ENCODE results near the gene FLYWCH2. TPM values are rescaled to one million over a fixed set of nuclear protein-coding genes. Genes with fewer than 3 reads are reported as not detected.
A peak's percentile ranks its signal among the peaks of the same experiment; 100 is the strongest.

FLYWCH2 gene
- total RNA-seq, 1 donor from 2014 or later = 72.2 TPM

- peak; percentile 38 for DNase-seq
Observed at GRCh38 chr16:2883458-2883908, 468 bp downstream of the FLYWCH2 start.

- DNase-seq = no peak
Observed at GRCh38 chr16:2884041-2884451, 1.0 kb downstream of the FLYWCH2 start.

- DNase-seq = no peak
Observed at GRCh38 chr16:2894231-2894630, 11.2 kb downstream of the FLYWCH2 start.

- DNase-seq = no peak
Observed at GRCh38 chr16:2895813-2896212, 12.8 kb downstream of the FLYWCH2 start.

GRCh38 chr16:2896480-2897010 is 13.5 kb downstream of the FLYWCH2 start:
- DNase-seq = no peak

- DNase-seq = no peak
Observed at GRCh38 chr16:2897110-2897509, 14.1 kb downstream of the FLYWCH2 start.

- no peak for DNase-seq
Observed at GRCh38 chr16:2898831-2899563, 16.0 kb downstream of the FLYWCH2 start.

- no peak for DNase-seq
Observed at GRCh38 chr16:2899564-2900072, 16.6 kb downstream of the FLYWCH2 start.

GRCh38 chr16:2900526-2901075 is 17.6 kb downstream of the FLYWCH2 start:
- DNase-seq = no peak

GRCh38 chr16:2902337-2903130 is 19.5 kb downstream of the FLYWCH2 start:
- DNase-seq = no peak

- DNase-seq = peak; percentile 93
Observed at GRCh38 chr16:2904100-2904921, 21.3 kb downstream of the FLYWCH2 start.

- DNase-seq = no peak
Observed at GRCh38 chr16:2904922-2905240, 21.9 kb downstream of the FLYWCH2 start.

GRCh38 chr16:2905241-2905987 is 22.4 kb downstream of the FLYWCH2 start:
- peak; percentile 100 for DNase-seq

- DNase-seq = no peak
Observed at GRCh38 chr16:2905988-2906387, 23.0 kb downstream of the FLYWCH2 start.

- DNase-seq = peak; percentile 59
Observed at GRCh38 chr16:2907084-2907753, 24.2 kb downstream of the FLYWCH2 start.

- no peak for DNase-seq
Observed at GRCh38 chr16:2910441-2910969, 27.5 kb downstream of the FLYWCH2 start.

GRCh38 chr16:2911638-2912329 is 28.8 kb downstream of the FLYWCH2 start, which contains the start of gene FLYWCH1:
Gene FLYWCH1, plus strand, starts transcription at chr16:2911931. Its CDS starts 17,755 bp downstream, at chr16:2929686.
- peak; percentile 99 for DNase-seq

- DNase-seq = peak; percentile 62
Observed at GRCh38 chr16:2912330-2913199, 29.6 kb downstream of the FLYWCH2 start.

GRCh38 chr16:2913603-2914002 is 30.6 kb downstream of the FLYWCH2 start:
- DNase-seq = no peak

Measured in dermis blood vessel endothelial cell (primary cell).